Type B pancreatic cell (in vitro differentiated cells): Measurements from ENCODE around the gene GABPB2. TPM values are rescaled to one million over a fixed set of nuclear protein-coding genes. Genes with fewer than 3 reads are reported as not detected.

Source experiments
- DNase-seq: peaks from one replicate; pipeline ENCODE4 v3.0.0; 2021; ENCODE audit warnings: mixed read lengths; ENCODE audit not compliant: unreplicated experiment; ENCODE audit errors: extremely low spot score
- H3K27ac Mint-ChIP-seq: 2 replicates; pipeline ENCODE4 v1.8.0; 2021; ENCODE audit warnings: mild to moderate bottlenecking, mixed read lengths
- H3K27me3 Mint-ChIP-seq: 2 replicates; pipeline ENCODE4 v1.8.0; 2021; ENCODE audit warnings: mixed read lengths
- H3K36me3 Mint-ChIP-seq: 2 replicates; pipeline ENCODE4 v1.8.0; 2021; ENCODE audit warnings: mixed read lengths
- H3K4me1 Mint-ChIP-seq: one replicate; pipeline ENCODE4 v1.8.0; 2021; ENCODE audit warnings: mixed read lengths; ENCODE audit not compliant: unreplicated experiment
- H3K4me3 Mint-ChIP-seq: 2 replicates; pipeline ENCODE4 v1.8.0; 2021; ENCODE audit warnings: mild to moderate bottlenecking, mixed read lengths
- H3K9me3 Mint-ChIP-seq: 2 replicates; pipeline ENCODE4 v1.8.0; 2021; ENCODE audit warnings: mixed read lengths
- CTCF ChIP-seq: fragments of 200-600 bp; sonication (generic); conservative IDR thresholded peaks from 2 replicates; pipeline ENCODE4 v1.5.0; 2021; ENCODE audit warnings: antibody characterized with exemption, mild to moderate bottlenecking
- total RNA-seq: library from RNA; stranded (reverse); gene quantifications from 2 replicates; pipeline ENCODE4 v1.2.1, GENCODE V29; 2021; ENCODE audit warnings: low replicate concordance

The GABPB2 gene
- total RNA-seq, 1 donor from 2014 or later, result 13.6 TPM

GRCh38 chr1:151104630-151105029 is 34.1 kb downstream of the GABPB2 start:
- TF ChIP-seq CTCF, result no peak
- Mint-ChIP-seq H3K27me3 (no peaks in the 10 kb centered on the region), H3K9me3 (no peaks in the 10 kb centered on the region), H3K4me3 (no peak overlapping the region), H3K27ac (no peak overlapping the region), H3K36me3 (peaks cover 4% of the 10 kb centered on the region), H3K4me1 (peaks cover 8% of the 10 kb centered on the region)
- DNase-seq, result no peak

DNA sequence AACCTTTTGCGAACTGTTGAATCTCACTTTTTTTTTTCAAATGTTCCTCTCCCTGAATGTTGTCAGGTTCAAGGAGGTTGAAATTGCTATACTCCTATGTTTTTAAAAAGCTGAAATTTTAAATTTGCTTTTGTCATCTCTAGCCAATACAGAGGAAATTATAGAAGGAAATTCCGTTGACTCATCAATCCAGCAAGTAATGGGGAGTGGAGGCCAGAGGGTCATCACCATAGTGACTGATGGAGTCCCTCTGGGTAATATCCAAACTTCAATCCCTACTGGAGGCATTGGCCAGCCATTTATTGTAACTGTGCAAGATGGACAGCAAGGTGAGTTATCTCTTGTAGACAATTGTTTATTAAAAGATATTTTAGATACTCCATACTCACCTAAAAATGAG is 36.3 kb downstream of the GABPB2 start:
- peaks cover 8% of the 10 kb centered on the region for H3K4me1 Mint-ChIP-seq
- no peaks in the 10 kb centered on the region for H3K9me3 Mint-ChIP-seq
- DNase-seq, result no peak
- no peaks in the 10 kb centered on the region for H3K27me3 Mint-ChIP-seq
- TF ChIP-seq CTCF, result no peak
- H3K4me3 Mint-ChIP-seq, result no peak overlapping the region
- H3K36me3 Mint-ChIP-seq, result peaks cover 4% of the 10 kb centered on the region
- peak overlapping the region; percentile 32 for H3K27ac Mint-ChIP-seq

DNA sequence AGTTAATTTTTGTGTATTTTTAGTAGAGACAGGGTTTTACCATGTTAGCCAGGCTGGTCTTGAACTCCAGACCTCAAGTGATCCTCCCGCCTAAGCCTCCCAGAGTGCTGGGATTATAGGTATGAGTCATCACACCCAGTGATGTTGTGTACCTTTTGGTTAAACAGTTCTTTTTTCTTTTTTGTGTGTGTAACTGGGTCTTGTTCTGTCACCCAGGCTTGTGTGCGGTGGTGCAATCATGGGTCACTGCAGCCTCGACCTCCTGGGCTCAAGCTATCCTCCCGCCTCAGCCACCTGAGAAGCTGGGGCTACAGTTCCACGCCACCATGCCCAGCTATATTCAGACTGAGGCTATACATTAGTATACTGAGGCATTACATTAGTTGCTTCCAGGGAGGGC is 37.8 kb downstream of the GABPB2 start:
- DNase-seq, result no peak
- TF ChIP-seq CTCF, result no peak
- no peak overlapping the region for H3K4me3 Mint-ChIP-seq
- no peaks in the 10 kb centered on the region for H3K27me3 Mint-ChIP-seq
- no peaks in the 10 kb centered on the region for H3K9me3 Mint-ChIP-seq
- H3K4me1 Mint-ChIP-seq, result peaks cover 8% of the 10 kb centered on the region
- H3K27ac Mint-ChIP-seq, result no peak overlapping the region
- peaks cover 4% of the 10 kb centered on the region for H3K36me3 Mint-ChIP-seq

- no peaks in the 10 kb centered on the region for H3K27me3 Mint-ChIP-seq
- H3K4me1 Mint-ChIP-seq, result no peaks in the 10 kb centered on the region
- TF ChIP-seq CTCF, result no peak
- DNase-seq, result no peak
- H3K9me3 Mint-ChIP-seq, result no peaks in the 10 kb centered on the region
- H3K27ac Mint-ChIP-seq, result no peak overlapping the region
- H3K4me3 Mint-ChIP-seq, result no peak overlapping the region
- no peaks in the 10 kb centered on the region for H3K36me3 Mint-ChIP-seq
Observed at GRCh38 chr1:151113877-151114276, 43.3 kb downstream of the GABPB2 start.

- Mint-ChIP-seq H3K4me3 (no peak overlapping the region), H3K4me1 (no peaks in the 10 kb centered on the region), H3K27ac (no peak overlapping the region), H3K9me3 (no peaks in the 10 kb centered on the region), H3K27me3 (no peaks in the 10 kb centered on the region), H3K36me3 (no peaks in the 10 kb centered on the region)
- no peak for TF ChIP-seq CTCF
- no peak for DNase-seq
Observed at GRCh38 chr1:151124763-151125403, 54.3 kb downstream of the GABPB2 start.

GRCh38 chr1:151128800-151129199 is 58.2 kb downstream of the GABPB2 start:
- TF ChIP-seq CTCF, result no peak
- H3K36me3 Mint-ChIP-seq, result no peaks in the 10 kb centered on the region
- no peak for DNase-seq

More at GRCh38 chr1:151128800-151129199, 58.2 kb downstream of the GABPB2 start:
- no peak overlapping the region for H3K4me3 Mint-ChIP-seq
- H3K27ac Mint-ChIP-seq, result no peak overlapping the region
- no peaks in the 10 kb centered on the region for H3K4me1 Mint-ChIP-seq
- H3K27me3 Mint-ChIP-seq, result peaks cover 15% of the 10 kb centered on the region
- H3K9me3 Mint-ChIP-seq, result no peaks in the 10 kb centered on the region
